Endodermal cell (in vitro differentiated cells): ENCODE data around the gene PRKCA. TPM values are rescaled to one million over a fixed set of nuclear protein-coding genes. Genes with fewer than 3 reads are reported as not detected.

ENCODE experiments used
- DNase-seq: peaks from one replicate; pipeline ENCODE4 v3.0.0-alpha.2; 2017
- H3K27ac ChIP-seq: 2 replicates; pipeline ENCODE4 v1.5.1; 2013; ENCODE audit warnings: mild to moderate bottlenecking, low read depth, low read length, moderate library complexity
- H3K27me3 ChIP-seq: 2 replicates; pipeline ENCODE4 v1.6.1; 2013; ENCODE audit warnings: mild to moderate bottlenecking, low read length, moderate library complexity; ENCODE audit not compliant: insufficient read depth, control insufficient read depth, poor library complexity, severe bottlenecking
- H3K36me3 ChIP-seq: 2 replicates; pipeline ENCODE4 v1.7.0; 2013; ENCODE audit warnings: mild to moderate bottlenecking, low read length, moderate library complexity; ENCODE audit not compliant: control insufficient read depth, insufficient read depth
- H3K4me1 ChIP-seq: one replicate; pipeline ENCODE4 v1.7.0; 2013; ENCODE audit warnings: low read length; ENCODE audit not compliant: control insufficient read depth, insufficient read depth
- H3K4me3 ChIP-seq: 2 replicates; pipeline ENCODE4 v1.5.1; 2013; ENCODE audit warnings: mild to moderate bottlenecking, low read length, moderate library complexity
- H3K9ac ChIP-seq: 2 replicates; pipeline ENCODE4 v1.6.1; 2013; ENCODE audit warnings: mild to moderate bottlenecking, low read length, moderate library complexity; ENCODE audit not compliant: poor library complexity, severe bottlenecking; ENCODE audit errors: extremely low read depth
- H3K9me3 ChIP-seq: 2 replicates; pipeline ENCODE4 v1.6.1; 2013; ENCODE audit warnings: mild to moderate bottlenecking, low read length, moderate library complexity; ENCODE audit not compliant: control insufficient read depth
- H3K27ac Mint-ChIP-seq: 2 replicates; pipeline ENCODE4 v1.8.0; 2020; ENCODE audit warnings: mixed read lengths
- H3K27me3 Mint-ChIP-seq: 2 replicates; pipeline ENCODE4 v1.8.0; 2021; ENCODE audit warnings: mild to moderate bottlenecking, mixed read lengths; ENCODE audit not compliant: insufficient read depth
- H3K36me3 Mint-ChIP-seq: 2 replicates; pipeline ENCODE4 v1.8.0; 2020; ENCODE audit warnings: low read depth, mixed read lengths
- H3K4me1 Mint-ChIP-seq: 2 replicates; pipeline ENCODE4 v1.8.0; 2020; ENCODE audit warnings: mixed read lengths
- H3K4me3 Mint-ChIP-seq: 2 replicates; pipeline ENCODE4 v1.8.0; 2020; ENCODE audit warnings: mild to moderate bottlenecking, moderate library complexity, mixed read lengths
- H3K9me3 Mint-ChIP-seq: 2 replicates; pipeline ENCODE4 v1.8.0; 2020; ENCODE audit warnings: mild to moderate bottlenecking, mixed read lengths
- CTCF ChIP-seq: fragments of 200-600 bp; sonication (generic); conservative IDR thresholded peaks from 2 replicates; pipeline ENCODE4 v1.5.0; 2021; ENCODE audit warnings: antibody characterized with exemption, mild to moderate bottlenecking
- WGBS, 2 experiments: methylation state at CpG; one replicate each; pipeline versions ENCODE4 v1.1.5 to v1.1.7; 2013; ENCODE audit warnings: missing lambda C conversion rate in 2 of 2, mixed read lengths in 1 of 2; ENCODE audit not compliant: insufficient coverage in 1 of 2, insufficient read length in 1 of 2; 5-methylcytosine and 5-hydroxymethylcytosine counted together
- total RNA-seq, 2 donors: library from RNA; stranded (reverse); fragmentation: NEBNext Ultra II Directional in 1 of 2; extraction: Animal tissue kit (Norgen Biotek cat#: 25700) in 1 of 2; gene quantifications; 2 replicates in 1 of 2; 3 replicates in 1 of 2; pipeline ENCODE4 v1.2.1, GENCODE V29; 2021

Gene PRKCA
- total RNA-seq, 2 donors from 2014 or later = 8.7 to 14.6 TPM

- Mint-ChIP-seq H3K27me3 (no peaks in the 10 kb centered on the region), H3K36me3 (no peaks in the 10 kb centered on the region), H3K9me3 (no peaks in the 10 kb centered on the region), H3K4me1 (peaks cover 6% of the 10 kb centered on the region), H3K27ac (no peak overlapping the region), H3K4me3 (no peak overlapping the region)
- DNase-seq = peak; percentile 22
- Histone ChIP-seq H3K4me3 (no peak overlapping the region), H3K27ac (no peak overlapping the region), H3K27me3 (no peaks in the 10 kb centered on the region), H3K4me1 (no peaks in the 10 kb centered on the region), H3K9ac (no peak overlapping the region), H3K36me3 (no peaks in the 10 kb centered on the region), H3K9me3 (no peaks in the 10 kb centered on the region)
- WGBS, 2 experiments = 88% methylated on average over 6 of the region's 6 CpGs; no CpG with 5 or more reads in 1 of the 2 experiments
- TF ChIP-seq CTCF = no peak
These were observed 221.2 kb downstream of the PRKCA start for GRCh38 chr17:66523378-66524200.

GRCh38 chr17:66524877-66525276, 222.5 kb downstream of the PRKCA start:
- no peak overlapping the region for H3K4me3 Mint-ChIP-seq
- Histone ChIP-seq H3K27ac (no peak overlapping the region), H3K36me3 (no peaks in the 10 kb centered on the region), H3K27me3 (no peaks in the 10 kb centered on the region), H3K4me3 (no peak overlapping the region), H3K9ac (no peak overlapping the region), H3K9me3 (no peaks in the 10 kb centered on the region), H3K4me1 (no peaks in the 10 kb centered on the region)
- H3K4me1 Mint-ChIP-seq = peaks cover 6% of the 10 kb centered on the region
- H3K36me3 Mint-ChIP-seq = no peaks in the 10 kb centered on the region
- DNase-seq = peak; percentile 20
- 93 to 100% methylated on average over 2 of the region's 2 CpGs for WGBS, 2 experiments
- H3K27ac Mint-ChIP-seq = no peak overlapping the region
- no peaks in the 10 kb centered on the region for H3K27me3 Mint-ChIP-seq
- no peak for TF ChIP-seq CTCF
- H3K9me3 Mint-ChIP-seq = no peaks in the 10 kb centered on the region

- H3K4me1 Mint-ChIP-seq = peaks cover 6% of the 10 kb centered on the region
- H3K4me1 ChIP-seq = no peaks in the 10 kb centered on the region
- no peak overlapping the region for H3K27ac Mint-ChIP-seq
- H3K36me3 ChIP-seq = no peaks in the 10 kb centered on the region
- no peak for TF ChIP-seq CTCF
- no peaks in the 10 kb centered on the region for H3K9me3 Mint-ChIP-seq
- no peak overlapping the region for H3K4me3 ChIP-seq
- no peak overlapping the region for H3K9ac ChIP-seq
- no peaks in the 10 kb centered on the region for H3K36me3 Mint-ChIP-seq
- no peaks in the 10 kb centered on the region for H3K27me3 Mint-ChIP-seq
- H3K4me3 Mint-ChIP-seq = no peak overlapping the region
- H3K27me3 ChIP-seq = no peaks in the 10 kb centered on the region
- no peaks in the 10 kb centered on the region for H3K9me3 ChIP-seq
- DNase-seq = peak; percentile 2
- WGBS, 2 experiments = 93 to 97% methylated on average over 4 of the region's 4 CpGs
- H3K27ac ChIP-seq = no peak overlapping the region
These were observed 222.9 kb downstream of the PRKCA start for GRCh38 chr17:66525338-66525737.
